DND-41 (cell line): ENCODE data around the gene CUBN.

Experiments
- CTCF ChIP-seq: IDR thresholded peaks from 2 replicates; pipeline ENCODE4 v1.5.1; 2012; ENCODE audit warnings: borderline replicate concordance, low read length, moderate library complexity, mild to moderate bottlenecking; ENCODE audit not compliant: poor library complexity, severe bottlenecking; ENCODE audit errors: extremely low read depth
- EZH2 ChIP-seq: IDR thresholded peaks from 3 replicates; pipeline ENCODE4 v1.6.1; 2012; ENCODE audit warnings: borderline replicate concordance, low read depth, mild to moderate bottlenecking, moderate library complexity, low read length, inconsistent platforms; ENCODE audit not compliant: severe bottlenecking

DNA sequence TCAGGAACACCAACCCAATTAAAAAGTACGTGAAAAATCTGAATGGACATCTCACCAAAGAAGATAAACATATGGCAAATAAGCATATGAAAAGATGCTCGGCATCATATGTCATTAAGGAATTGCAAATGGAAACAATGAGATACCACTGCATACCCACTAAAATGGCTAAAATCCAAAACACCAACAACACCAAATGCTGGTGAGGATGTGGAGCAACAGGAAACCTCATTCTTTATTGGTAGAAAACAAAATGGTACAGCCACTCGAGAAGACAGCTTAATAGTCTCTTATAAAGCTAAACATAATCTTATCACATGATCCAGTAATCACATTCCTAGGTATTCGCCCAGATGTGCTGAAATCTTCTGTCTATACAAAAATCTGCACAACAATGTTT is 325.5 kb downstream of the CUBN start:
- TF ChIP-seq EZH2: no peak
- TF ChIP-seq CTCF: no peak
